T1000 (cell line): Measurements from ENCODE around the gene SP5.
"Not testable (repeated sequence)": the region's sequence is repeated elsewhere in the genome, so short reads cannot be mapped to it uniquely, and the experiment has no call there.

Experiments
- DNase-seq: peaks from one replicate; lab custom pipeline; 2025; ENCODE audit warnings: mixed read lengths; lab: John Stamatoyannopoulos, UW

Gene SP5

GRCh38 chr2:170711196-170711773, 3.9 kb upstream of the SP5 start:
- no peak for DNase-seq

DNA sequence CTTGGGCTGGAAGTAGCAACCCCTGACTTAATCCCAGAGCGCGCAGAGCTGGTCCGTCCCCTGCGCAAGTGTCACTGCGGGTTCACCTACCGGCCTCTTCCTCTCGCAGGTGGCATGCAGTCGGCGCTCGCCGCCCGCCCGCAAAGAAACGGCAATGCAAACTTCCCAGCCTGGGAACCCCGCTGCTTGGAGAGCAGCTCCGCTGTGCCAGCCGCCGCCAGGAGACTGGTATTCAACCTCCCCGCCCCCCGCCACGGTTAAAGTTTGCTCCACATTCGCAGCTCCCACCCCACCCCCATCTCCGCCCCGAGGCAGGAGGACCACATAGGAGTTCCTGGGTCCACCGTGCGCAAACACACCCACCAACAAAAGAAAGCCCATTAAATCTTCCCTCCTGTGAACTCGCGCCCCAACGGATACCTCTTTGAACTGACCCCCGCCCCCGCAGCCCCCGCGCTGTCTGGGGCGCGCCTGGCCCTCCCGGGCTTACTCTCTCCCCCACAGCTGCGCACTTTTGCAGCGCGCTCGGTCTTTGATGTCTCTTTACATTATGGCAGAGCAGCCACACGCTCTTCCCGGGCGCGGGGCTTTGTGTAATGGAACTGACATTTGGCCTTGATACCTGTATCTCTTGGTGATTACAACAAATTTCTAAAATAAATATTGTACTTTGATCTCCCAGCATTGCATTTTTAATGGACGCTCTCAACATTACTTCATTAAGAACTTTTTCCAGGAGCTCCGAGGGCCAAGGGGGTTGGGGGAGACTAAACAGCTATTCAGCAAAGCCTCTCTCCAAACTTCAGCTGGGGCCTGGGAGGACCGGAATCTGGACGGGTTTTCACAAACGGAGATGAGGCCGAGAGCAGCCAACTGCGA, 3.1 kb upstream of the SP5 start:
- no peak for DNase-seq

DNA sequence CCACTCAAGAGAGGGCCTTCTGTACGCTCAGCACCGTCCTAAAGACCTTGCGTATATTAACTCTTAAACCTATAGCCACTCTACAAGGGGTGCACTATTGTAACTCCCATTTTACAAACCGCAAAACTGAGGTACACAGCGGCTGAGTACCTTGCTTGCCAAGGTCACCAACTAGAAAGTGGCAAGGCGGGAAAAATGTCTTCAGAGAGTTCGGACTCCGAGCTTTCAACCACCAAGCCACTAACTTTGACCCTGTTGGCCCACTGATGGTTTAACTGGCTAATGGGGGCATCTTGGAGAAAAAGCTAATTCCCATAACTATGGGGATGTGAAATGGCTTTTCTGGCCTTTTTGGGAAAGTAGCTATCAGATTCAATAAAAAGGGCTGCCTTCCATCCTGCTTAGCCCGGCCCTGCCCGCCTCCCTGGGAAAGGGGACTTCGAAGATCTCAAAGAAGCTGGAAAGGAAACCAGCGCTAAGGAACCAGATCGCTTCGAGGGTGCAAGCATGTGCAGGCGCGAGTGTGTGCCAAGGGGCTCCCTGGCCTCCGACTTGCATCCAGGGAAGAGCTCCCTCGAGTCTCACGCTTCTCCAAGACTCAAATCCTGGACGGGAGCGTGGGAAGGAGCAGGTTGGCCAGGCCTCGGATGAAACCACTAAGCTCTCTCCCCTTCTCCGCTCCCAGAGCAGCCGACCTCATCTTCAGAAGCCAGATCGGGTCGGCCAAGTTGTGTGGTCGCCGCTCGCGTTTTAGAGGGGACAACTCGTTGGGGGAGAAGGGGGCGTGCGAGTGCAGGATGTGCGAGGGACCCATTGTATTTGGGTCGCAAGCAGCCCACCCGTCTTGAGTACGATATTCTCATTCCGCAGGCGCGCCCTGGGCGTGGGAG, 2.2 kb upstream of the SP5 start:
- no peak for DNase-seq

- no peak for DNase-seq
Observed at GRCh38 chr2:170713543-170714380, 1.4 kb upstream of the SP5 start.

DNA sequence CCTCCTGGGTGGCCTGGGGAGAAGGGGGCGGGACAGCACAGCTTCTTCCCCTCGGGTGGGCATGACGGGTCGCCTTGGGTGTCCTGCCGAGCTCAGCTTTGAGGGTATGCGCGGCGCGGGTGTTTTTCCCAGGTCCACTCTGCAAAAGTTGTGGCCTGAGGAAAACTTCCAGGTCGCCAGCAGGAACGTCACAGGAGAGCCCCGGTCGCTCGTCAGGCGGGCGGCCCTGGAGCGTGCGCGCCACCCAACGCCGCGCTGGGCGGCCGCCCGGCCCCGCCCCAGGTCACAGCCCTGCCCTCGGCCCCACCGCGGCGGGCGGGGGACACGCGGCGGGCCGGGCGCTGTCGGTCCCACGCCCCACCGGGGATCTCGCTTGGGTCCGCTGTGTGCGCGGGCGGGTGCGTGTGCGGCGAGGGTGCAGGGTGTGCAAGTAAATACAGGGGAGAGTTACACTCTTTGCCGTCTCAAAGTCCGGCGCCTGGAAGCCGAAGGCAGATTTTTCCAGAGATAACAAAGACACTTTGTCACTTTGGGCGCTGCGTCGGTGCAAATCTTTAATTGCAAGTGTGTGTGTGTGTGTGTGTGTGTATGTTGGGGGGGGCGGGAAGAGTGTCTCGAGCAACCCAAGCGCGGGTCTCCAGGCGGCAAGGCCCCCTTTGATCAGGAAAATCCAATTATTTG, 616 bp upstream of the SP5 start:
- no peak for DNase-seq

DNA sequence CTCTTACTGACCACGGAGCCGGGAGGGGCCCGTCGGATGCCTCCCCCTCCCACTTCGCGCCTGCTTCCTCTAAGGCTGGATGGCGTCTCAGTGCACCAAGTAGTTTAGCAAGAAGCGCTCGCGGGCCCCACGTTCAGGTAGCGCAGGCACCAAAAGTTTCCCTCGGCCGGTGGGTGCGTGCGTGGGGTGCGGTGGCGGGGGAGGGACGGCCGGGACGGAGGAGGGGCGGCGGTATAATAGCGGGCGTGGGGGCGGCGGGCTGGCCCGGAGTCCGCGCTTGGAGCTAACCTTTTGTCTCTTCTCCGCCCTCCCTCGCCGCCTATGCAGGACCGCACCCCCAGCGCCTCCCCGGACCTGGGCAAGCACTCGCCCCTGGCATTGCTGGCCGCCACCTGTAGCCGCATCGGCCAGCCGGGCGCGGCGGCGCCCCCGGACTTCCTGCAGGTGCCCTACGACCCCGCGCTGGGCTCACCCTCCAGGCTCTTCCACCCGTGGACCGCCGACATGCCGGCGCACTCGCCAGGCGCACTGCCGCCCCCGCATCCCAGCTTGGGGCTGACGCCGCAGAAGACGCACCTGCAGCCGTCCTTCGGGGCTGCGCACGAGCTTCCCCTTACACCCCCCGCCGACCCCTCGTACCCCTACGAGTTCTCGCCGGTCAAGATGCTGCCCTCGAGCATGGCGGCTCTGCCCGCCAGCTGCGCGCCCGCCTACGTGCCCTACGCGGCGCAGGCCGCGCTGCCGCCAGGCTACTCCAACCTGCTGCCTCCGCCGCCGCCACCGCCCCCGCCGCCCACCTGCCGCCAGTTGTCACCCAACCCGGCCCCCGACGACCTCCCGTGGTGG, 1.0 kb downstream of the SP5 start:
- no peak for DNase-seq

- DNase-seq = no peak
Observed at GRCh38 chr2:170716851-170717598, 1.9 kb downstream of the SP5 start.

- no peak for DNase-seq
Observed at GRCh38 chr2:170717599-170717963, 2.4 kb downstream of the SP5 start.

GRCh38 chr2:170717991-170718589, 3.0 kb downstream of the SP5 start:
- no peak for DNase-seq

DNA sequence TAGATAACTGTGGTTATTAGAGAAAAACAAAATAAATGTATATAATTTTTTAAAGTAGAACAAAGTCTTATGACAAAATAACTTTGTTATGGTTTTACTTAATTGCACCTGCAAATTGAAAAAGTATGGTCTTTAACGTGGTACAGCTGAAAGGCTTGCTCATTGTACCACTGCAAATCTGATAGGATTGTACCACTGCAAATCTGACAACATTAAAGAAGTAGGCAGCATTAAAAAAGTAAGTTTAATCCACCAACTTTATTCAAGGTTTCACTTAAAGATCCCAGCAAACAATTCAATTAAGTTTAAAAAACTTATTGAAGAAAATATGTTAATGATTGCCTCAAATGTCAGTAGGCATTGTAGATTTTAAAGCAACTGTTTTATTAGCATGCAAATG, 4.7 kb downstream of the SP5 start:
- no peak for DNase-seq

GRCh38 chr2:170721678-170722077, 6.5 kb downstream of the SP5 start:
- no peak for DNase-seq

DNA sequence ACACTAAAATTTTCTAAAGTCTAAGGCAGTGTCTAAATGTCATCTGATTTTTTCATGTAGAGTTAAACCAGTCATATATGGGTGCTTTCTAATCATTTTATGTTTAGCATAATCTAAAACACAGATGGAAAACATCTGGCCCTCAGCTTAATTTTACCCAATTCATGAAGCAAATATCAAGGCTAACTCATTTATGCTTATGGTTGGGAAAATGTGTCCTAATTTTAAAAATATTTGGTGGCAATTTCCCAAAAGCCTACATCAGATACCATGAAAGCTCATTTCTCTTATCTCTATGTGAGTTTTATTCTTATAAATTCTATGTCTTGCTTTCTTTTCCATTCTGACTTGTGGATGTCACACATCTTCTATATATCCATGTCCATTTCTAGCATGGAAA, 7.2 kb downstream of the SP5 start:
- no peak for DNase-seq

DNA sequence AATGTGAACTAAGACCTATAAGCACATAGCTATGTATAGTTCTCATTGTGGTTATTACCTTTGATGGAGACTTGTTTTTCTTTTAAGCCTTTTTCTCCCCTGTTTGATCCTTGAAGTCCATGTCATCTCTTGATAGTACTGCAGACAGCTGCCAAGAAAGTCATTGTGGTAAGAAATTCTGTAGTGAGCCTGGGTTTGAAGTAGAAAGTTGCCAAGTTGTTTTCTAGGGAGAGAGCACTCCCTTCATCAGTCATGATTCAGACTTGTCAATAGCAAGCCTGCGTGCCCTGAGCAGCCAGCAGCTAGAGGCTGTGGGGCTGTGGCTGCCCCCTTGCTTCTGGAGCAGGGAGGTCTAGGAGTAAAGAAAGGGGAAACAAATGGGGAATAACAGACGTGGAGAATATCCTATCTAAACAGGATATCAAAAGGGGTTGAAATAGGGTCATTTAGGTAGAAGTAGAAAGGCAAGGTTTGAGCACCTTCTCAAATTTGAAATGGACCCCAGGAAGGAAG, 8.4 kb downstream of the SP5 start:
- DNase-seq = no peak

- DNase-seq = no peak
Observed at GRCh38 chr2:170733798-170734600, 18.9 kb downstream of the SP5 start.

DNA sequence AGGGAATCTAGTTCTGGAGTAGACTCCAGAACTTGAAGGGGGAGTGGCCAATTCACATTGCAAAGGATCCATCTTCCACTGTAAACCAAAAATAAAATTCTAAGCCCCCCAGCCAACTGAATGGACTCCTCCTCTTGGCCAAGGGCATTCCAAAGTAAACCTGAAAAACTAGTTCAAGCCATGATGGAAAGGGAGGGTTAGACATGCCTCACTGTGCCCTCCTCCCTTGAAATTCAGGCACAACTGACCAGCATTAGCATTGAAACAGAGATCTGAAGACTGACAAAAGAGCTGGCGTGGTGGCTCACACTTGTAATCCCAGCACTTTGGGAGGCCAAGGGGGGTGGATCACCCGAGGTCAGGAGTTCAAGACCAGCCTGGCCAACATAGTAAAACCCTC, 19.5 kb downstream of the SP5 start:
- not testable (repeated sequence) for DNase-seq

DNA sequence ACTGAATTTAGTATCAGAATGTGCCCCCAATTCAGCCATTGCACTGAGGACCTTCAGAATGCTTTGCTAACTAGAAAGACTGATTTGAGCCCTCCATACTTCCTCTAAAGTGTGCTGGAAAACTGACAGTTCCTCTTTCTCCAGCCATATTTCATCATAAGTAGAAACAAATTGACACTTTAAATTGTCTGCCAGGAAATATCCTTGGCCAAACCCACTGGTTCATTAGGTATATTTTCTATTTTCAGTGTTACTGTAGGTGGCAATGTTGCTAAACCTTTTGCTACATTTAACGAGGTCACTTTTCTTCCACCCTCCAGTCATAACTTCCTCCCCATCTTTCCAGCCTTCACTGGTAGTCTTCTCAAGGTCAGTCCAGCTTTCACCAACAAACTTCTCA, 21.5 kb downstream of the SP5 start:
- DNase-seq = no peak

GRCh38 chr2:170737406-170737805, 22.3 kb downstream of the SP5 start:
- DNase-seq = no peak

- no peak for DNase-seq
Observed at GRCh38 chr2:170737821-170738220, 22.7 kb downstream of the SP5 start.
